ENCODE results near the gene ARL4D.

DNA sequence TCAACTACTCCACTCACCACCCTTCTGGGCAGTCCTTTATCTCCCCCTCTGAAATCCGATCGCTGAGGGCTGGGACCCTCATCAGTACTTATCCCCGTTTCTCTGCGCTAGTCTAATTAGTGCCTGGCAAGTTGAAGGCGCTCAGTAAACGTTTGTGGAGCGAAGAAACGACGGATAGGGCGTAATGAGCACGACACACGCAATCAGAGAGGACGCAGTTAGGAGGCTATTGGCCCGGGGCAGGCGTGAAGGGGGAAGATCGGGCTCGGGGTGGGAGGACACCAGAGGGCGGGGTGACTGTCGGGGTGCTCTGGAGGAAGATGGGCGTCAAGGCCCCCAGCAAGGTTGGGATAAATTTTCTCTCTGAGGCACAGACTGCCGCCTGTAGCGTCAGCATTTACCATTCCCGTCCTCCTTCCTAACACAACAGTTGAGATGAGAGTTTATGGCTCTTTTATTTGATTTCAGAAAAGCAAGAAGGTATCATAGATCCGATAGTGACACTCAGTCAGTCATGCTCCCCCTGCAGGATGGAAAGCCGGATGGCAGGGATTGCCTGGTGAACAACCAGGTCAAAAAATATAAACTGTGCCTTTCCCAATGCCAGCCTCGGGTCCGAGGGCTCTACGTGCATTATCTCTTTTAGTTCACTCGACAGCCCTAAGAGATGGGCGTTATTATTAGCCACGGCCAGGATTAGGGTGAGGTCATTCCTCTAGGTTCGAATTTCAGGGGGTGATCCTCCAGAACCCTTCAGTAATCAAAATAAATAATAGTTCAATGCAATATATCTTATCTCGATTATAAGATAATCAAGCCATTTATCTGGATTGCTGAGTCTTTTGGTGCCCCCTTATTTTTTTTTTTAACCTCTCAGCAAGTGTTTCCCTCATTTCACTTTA, 9.5 kb upstream of the ARL4D start:
- TF ChIP-seq, protein P1, sequence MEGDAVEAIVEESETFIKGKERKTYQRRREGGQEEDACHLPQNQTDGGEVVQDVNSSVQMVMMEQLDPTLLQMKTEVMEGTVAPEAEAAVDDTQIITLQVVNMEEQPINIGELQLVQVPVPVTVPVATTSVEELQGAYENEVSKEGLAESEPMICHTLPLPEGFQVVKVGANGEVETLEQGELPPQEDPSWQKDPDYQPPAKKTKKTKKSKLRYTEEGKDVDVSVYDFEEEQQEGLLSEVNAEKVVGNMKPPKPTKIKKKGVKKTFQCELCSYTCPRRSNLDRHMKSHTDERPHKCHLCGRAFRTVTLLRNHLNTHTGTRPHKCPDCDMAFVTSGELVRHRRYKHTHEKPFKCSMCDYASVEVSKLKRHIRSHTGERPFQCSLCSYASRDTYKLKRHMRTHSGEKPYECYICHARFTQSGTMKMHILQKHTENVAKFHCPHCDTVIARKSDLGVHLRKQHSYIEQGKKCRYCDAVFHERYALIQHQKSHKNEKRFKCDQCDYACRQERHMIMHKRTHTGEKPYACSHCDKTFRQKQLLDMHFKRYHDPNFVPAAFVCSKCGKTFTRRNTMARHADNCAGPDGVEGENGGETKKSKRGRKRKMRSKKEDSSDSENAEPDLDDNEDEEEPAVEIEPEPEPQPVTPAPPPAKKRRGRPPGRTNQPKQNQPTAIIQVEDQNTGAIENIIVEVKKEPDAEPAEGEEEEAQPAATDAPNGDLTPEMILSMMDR (IDR thresholded peaks at IDR 0.05; ENCODE audit: low read length), result peak; percentile 73
- TF ChIP-seq EZH2 (optimal IDR thresholded peaks at IDR 0.05; ENCODE audit: low read depth, low read length), result no peak
- no peak for TF ChIP-seq EZH2phosphoT487 (IDR thresholded peaks at IDR 0.05; ENCODE audit: low read length)

All from MM.1S (cell line).